ENCODE results near the gene RGS7.
"Not testable (repeated sequence)": the region's sequence is repeated elsewhere in the genome, so short reads cannot be mapped to it uniquely, and the experiment has no call there.

RGS7 gene

DNA sequence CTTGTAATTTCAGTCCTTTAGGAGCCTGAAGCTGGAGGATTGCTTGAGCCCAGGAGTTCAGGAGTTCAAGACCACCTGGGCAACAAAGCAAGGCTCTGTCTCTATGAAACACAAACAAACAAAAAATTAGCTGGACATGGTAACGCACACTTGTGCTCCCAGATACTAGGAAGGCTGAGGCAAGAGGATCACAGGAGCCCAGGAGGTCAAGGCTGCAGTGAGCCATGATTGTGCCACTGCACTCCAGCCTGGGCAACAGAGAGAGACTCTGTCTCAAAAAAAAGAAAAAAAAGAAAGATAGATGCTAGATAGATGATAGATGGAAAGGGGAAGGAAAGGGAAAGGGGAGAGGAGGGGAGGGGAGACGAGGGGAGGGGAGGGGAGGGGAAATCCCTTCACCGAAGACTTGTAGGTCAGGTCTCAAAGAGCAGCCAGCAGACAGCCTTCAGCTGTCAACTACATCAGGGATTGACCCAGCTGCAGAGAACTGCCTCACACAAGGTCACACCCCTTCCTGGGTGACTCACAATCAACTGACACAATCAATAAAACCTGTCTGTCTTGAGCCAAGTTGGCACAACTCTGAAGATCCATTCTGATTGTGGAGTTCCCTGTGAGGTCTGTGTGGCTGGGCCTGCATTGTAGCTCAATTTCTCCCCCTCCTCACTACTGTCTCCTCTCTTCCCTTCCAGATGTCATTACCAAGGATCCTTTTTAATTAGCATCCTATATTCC, 200.6 kb downstream of the RGS7 start:
- Histone ChIP-seq H3K27me3 (ENCODE audit: low read depth) (no peaks in the 10 kb centered on the region), H3K4me3 (no peak overlapping the region), H3K9me3 (no peaks in the 10 kb centered on the region), H3K4me1 (no peaks in the 10 kb centered on the region), H3K36me3 (replicated peaks) (no peaks in the 10 kb centered on the region)
- in situ Hi-C loops (cut with MboI; ENCODE audit: low sequenced_read_pairs), result no loop called here
- DNase-seq (ENCODE audit: low spot score in 2 of 2), result no peak

DNA sequence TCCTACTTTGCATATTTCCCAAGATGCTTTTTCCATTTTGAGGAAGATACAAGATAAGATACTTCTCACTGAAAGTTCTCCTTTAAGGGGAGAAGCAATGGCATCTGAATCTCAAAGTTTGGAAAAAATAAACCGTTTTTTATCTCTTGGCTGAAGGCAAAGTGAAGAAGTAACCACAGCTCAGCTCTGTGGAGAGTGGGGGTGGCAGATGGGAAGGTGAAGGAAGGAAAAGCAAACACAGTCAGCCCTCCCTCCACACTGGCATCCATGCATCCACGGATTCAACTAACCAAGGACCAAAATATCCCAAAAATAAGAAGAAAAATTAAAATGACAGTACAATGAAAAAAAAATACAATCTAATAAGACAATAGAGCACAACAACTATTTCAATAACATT, 211.1 kb downstream of the RGS7 start:
- no peaks in the 10 kb centered on the region for H3K36me3 ChIP-seq (replicated peaks)
- H3K4me3 ChIP-seq, result no peak overlapping the region
- H3K27me3 ChIP-seq (ENCODE audit: low read depth), result no peaks in the 10 kb centered on the region
- no peak for DNase-seq (ENCODE audit: low spot score in 2 of 2)
- no peaks in the 10 kb centered on the region for H3K4me1 ChIP-seq
- in situ Hi-C loops (cut with MboI; ENCODE audit: low sequenced_read_pairs), result no loop called here
- no peaks in the 10 kb centered on the region; the same call in 1 of the 2 replicates for H3K9me3 ChIP-seq

DNA sequence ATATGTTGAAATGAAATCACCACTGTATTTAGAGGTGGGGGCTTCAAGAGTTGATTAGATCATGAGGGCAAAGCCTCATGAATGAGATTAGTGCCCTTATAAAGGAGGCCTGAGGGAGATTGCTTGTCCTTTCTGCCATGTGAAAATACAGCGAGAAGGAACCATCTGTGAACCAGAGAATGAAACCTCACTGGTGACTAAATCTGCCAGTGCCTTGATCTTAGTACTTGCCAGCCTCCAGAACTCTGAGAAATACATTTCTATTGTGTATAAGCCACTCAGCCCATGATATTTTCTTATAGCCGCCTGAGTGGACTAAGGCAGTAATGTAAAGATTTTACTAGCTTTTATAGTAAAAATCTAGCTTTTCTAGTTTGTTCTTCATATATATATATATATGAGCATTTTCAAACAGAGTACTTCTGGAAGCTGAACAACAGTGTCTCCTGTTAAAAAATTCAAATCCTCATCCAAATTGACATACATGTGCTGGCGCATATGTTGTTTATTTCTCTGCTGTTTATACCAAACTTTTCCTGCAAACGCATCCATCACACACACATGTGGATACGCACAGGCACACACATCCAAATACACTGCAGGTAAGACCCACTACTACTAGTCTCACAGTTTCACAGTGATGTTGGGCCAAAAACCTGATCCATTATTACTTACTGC, 213.1 kb downstream of the RGS7 start:
- Histone ChIP-seq H3K36me3 (replicated peaks) (no peaks in the 10 kb centered on the region), H3K27me3 (ENCODE audit: low read depth) (no peaks in the 10 kb centered on the region), H3K4me1 (no peaks in the 10 kb centered on the region), H3K9me3 (no peaks in the 10 kb centered on the region; the same call in 1 of the 2 replicates), H3K4me3 (no peak overlapping the region)
- no peak for DNase-seq (ENCODE audit: low spot score in 2 of 2)
- in situ Hi-C loops (cut with MboI; ENCODE audit: low sequenced_read_pairs), result no loop called here

DNA sequence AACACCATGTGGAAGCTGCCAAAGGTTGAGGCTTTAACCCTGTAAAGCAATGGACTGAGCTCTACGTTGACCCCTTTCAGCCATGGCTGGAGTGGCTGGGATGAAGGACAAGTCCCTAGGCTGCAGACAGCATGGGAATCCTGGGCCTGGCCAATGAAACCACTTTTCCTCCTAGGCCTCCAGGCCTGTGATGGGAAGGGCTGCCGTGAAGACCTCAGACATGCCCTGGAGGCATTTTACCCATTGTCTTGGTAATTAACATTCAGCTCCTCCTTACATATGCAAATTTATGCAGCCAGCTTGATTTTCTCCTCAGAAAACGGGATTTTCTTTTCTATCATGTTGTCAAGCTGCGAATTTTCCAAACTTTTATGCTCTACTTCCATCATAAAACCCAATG, 214.5 kb downstream of the RGS7 start:
- no peaks in the 10 kb centered on the region; the same call in 1 of the 2 replicates for H3K9me3 ChIP-seq
- H3K4me1 ChIP-seq, result no peaks in the 10 kb centered on the region
- no peaks in the 10 kb centered on the region for H3K36me3 ChIP-seq (replicated peaks)
- in situ Hi-C loops (cut with MboI; ENCODE audit: low sequenced_read_pairs), result no loop called here
- H3K4me3 ChIP-seq, result no peak overlapping the region
- DNase-seq (ENCODE audit: low spot score in 2 of 2), result peak in 1 of 2 experiments; percentile 34
- no peaks in the 10 kb centered on the region for H3K27me3 ChIP-seq (ENCODE audit: low read depth)

DNA sequence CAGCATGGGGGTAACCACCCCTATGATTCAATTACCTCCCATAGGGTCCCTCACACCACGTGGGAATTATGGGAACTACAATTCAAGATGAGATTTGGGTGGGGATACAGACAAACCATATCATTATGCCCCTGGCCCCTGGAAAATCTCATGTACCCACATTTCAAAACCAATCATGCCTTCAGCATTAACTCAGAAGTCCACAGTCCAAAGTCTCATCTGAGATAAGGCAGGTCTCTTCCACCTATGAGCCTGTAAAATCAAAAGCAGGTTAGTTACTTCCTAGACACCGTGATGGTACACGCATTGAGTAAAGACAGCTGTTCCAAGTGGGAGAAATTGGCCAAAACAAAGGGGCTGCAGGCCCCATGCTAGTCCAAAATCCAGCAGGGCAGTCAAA, 215.4 kb downstream of the RGS7 start:
- H3K27me3 ChIP-seq (ENCODE audit: low read depth), result not testable (repeated sequence)

DNA sequence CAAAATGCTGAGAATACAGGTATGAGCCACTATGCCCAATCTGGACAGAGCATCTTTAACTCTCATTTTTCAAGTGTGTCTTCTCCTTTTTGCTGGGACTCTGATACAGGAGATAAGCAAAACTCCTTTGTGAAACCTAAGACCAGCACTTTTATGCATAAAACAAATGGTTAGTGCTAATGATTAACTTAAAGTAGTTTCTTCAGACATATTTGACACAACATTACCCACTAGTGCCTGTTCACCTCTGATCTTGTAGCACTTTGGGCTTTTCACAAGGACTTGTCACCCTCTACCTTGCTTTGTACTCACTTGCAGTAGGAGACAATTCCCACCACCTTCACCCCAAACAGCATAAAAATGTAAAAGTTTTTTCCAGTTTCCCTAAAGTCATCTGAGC, 216.3 kb downstream of the RGS7 start:
- H3K4me1 ChIP-seq, result no peaks in the 10 kb centered on the region
- no peak for DNase-seq (ENCODE audit: low spot score in 2 of 2)
- H3K9me3 ChIP-seq, result no peaks in the 10 kb centered on the region; the same call in 1 of the 2 replicates
- H3K4me3 ChIP-seq, result no peak overlapping the region
- no peaks in the 10 kb centered on the region for H3K36me3 ChIP-seq (replicated peaks)
- in situ Hi-C loops (cut with MboI; ENCODE audit: low sequenced_read_pairs), result no loop called here
- H3K27me3 ChIP-seq (ENCODE audit: low read depth), result no peaks in the 10 kb centered on the region

More for the DNA sequence above, 215.4 kb downstream of the RGS7 start:
- H3K36me3 ChIP-seq (replicated peaks); H3K4me1 ChIP-seq; H3K4me3 ChIP-seq; H3K9me3 ChIP-seq; in situ Hi-C loops (cut with MboI; ENCODE audit: low sequenced_read_pairs); DNase-seq (ENCODE audit: low spot score in 2 of 2): not testable (repeated sequence)

DNA sequence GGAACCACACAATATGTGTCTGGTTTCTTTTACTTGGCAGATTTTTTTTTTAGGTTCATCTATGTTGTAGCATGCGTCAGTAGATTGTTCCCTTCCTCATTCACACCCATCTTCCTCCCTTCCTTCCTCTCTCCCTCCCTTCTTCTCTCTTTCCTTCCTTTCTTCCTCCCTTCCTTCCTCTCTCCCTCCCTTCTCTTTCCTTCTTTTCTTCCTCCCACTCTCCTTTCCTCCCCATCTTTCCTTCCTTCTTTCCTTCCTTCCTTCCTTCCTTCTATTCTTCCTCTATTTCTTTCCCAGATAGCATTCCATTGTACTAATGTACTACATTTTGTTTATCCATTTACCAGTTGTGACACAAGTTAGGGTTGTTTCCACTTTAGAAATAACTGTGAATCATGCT, 218.0 kb downstream of the RGS7 start:
- Histone ChIP-seq H3K4me1 (no peaks in the 10 kb centered on the region), H3K9me3 (no peaks in the 10 kb centered on the region; the same call in 1 of the 2 replicates), H3K36me3 (replicated peaks) (no peaks in the 10 kb centered on the region), H3K27me3 (ENCODE audit: low read depth) (no peaks in the 10 kb centered on the region), H3K4me3 (no peak overlapping the region)
- DNase-seq (ENCODE audit: low spot score in 2 of 2), result no peak
- in situ Hi-C loops (cut with MboI; ENCODE audit: low sequenced_read_pairs), result no loop called here

DNA sequence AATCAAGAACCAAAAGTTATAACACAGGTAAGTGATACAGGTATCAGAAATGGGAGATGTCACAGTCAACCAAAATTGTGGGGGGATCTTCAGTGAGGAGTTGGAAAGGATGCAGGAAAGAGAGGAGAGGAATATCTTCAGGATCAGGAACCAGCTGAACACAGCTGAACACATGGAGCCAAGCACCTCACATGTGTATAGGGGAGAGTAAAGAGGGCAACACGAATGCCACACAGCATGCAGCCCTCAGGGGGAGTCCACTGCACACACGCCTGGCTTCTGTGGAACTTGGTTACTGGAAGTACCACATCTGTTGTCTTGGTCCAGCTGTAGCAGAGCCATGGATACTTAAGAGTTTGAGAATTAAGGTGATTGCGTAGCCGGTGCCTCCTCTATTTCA, 218.8 kb downstream of the RGS7 start:
- DNase-seq (ENCODE audit: low spot score in 2 of 2), result no peak
- H3K9me3 ChIP-seq, result no peaks in the 10 kb centered on the region; the same call in 1 of the 2 replicates
- H3K4me3 ChIP-seq, result no peak overlapping the region
- no peaks in the 10 kb centered on the region for H3K4me1 ChIP-seq
- no peaks in the 10 kb centered on the region for H3K36me3 ChIP-seq (replicated peaks)
- in situ Hi-C loops (cut with MboI; ENCODE audit: low sequenced_read_pairs), result no loop called here
- H3K27me3 ChIP-seq (ENCODE audit: low read depth), result no peaks in the 10 kb centered on the region

DNA sequence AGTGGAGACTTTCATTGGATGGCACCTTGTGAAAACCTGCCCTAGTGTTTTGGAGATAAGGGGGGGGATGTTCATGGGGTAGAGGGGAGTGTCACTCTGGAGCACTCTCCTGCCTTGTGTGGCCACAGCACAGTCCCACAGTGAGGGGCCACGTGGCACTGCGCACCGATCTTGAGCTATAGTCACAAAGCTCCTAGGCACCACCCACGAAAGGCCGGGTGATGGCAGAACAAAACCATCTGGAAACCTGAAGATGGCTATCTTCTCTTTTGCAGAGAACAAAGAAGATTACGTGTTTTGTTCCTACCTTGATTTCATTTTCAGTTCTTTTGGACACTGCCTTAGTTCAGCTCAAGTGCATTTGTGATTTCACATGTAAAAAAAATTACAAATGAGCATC, 220.6 kb downstream of the RGS7 start:
- Histone ChIP-seq H3K4me3 (no peak overlapping the region), H3K27me3 (ENCODE audit: low read depth) (no peaks in the 10 kb centered on the region), H3K9me3 (no peaks in the 10 kb centered on the region), H3K4me1 (no peaks in the 10 kb centered on the region), H3K36me3 (replicated peaks) (no peaks in the 10 kb centered on the region)
- in situ Hi-C loops (cut with MboI; ENCODE audit: low sequenced_read_pairs), result no loop called here
- no peak for DNase-seq (ENCODE audit: low spot score in 2 of 2)

DNA sequence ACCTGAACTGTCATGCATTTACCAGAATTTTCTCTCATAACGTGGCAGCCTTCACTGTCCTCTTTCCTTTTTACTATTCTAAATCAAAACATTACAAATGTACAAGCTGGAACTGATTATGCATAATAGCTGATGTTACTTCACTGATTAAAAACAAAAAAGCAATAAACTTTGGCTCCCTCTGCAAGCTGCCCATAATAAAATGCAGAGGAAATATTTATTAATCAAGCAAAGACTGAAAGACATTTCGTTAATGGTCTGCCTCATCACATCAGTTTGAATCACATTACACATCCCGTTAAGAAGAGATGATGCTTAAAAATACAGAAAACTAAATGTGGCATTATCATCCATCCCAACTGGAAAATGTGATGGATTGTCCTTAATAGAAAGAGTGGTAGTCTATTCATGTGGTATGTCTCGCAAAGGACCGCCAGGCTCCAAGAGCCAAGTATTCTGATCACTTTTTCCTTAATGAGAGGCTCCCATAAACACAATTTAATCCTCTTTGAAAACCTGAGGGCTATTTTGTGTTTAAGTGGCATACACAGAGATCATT, 225.3 kb downstream of the RGS7 start:
- no peak for DNase-seq (ENCODE audit: low spot score in 2 of 2)
- H3K36me3 ChIP-seq (replicated peaks), result no peaks in the 10 kb centered on the region
- H3K4me1 ChIP-seq, result no peaks in the 10 kb centered on the region
- in situ Hi-C loops (cut with MboI; ENCODE audit: low sequenced_read_pairs), result no loop called here
- H3K9me3 ChIP-seq, result no peaks in the 10 kb centered on the region
- H3K27me3 ChIP-seq (ENCODE audit: low read depth), result 0 out of 2 replicates have a peak, but pooled peaks cover 4% of the 10 kb centered on the region
- H3K4me3 ChIP-seq, result no peak overlapping the region

DNA sequence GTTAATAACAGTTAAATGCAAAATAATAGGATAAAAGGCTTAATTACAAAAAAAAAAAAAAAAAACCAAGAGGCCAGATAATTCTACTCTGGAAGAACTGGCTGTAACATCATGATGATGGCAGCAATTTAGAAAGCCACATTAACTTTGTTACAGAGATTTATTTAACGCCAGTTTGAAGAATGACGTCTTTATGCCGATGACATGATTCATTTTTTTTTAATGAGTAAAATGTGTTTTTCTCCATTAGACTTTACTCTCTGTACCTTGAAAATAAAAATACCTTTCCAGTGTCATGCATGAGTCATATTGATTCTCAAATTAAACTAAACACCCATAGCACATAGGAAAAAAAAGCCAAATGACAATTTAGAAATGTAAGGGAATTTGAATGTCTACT, 226.1 kb downstream of the RGS7 start:
- in situ Hi-C loops (cut with MboI; ENCODE audit: low sequenced_read_pairs), result no loop called here
- DNase-seq (ENCODE audit: low spot score in 2 of 2), result no peak
- Histone ChIP-seq H3K27me3 (ENCODE audit: low read depth) (0 out of 2 replicates have a peak, but pooled peaks cover 4% of the 10 kb centered on the region), H3K4me1 (no peaks in the 10 kb centered on the region), H3K36me3 (replicated peaks) (no peaks in the 10 kb centered on the region), H3K4me3 (no peak overlapping the region), H3K9me3 (no peaks in the 10 kb centered on the region)

DNA sequence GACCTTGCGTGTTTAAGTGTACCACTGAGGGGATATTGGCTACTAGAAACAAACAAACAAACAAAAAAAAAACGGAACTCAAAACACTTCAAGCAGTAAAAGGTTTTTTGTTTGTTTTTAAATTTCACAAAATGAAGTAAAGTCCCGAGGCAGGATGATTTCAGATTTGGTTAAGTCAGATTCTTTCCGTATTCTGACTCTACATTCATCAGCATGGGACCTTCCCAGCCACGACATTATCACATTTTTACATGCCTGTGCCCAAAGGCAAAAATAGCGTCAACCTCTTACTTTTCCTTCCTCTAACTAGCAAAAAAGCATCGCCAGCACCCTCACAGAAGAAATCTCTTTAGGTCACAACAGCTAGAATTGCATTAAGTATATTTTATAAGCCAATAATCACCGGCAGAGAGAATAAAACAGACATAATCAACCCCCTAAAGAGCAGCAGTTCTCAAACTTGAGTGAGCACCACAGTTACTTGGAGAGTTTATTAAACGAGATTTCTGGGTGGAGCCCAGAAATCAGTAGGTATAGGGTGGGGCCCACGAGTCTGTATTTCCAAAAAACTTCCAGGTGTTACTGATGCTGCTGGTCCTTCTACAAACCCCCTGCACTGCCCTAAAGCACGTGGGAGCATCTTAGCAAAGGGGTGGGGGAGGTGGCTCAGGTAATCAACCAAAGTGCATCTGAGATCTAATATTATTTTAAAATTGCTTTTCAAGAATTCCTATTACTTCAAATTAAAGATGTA, 227.6 kb downstream of the RGS7 start:
- Histone ChIP-seq H3K36me3 (replicated peaks) (no peaks in the 10 kb centered on the region), H3K4me1 (no peaks in the 10 kb centered on the region), H3K27me3 (ENCODE audit: low read depth) (0 out of 2 replicates have a peak, but pooled peaks cover 4% of the 10 kb centered on the region), H3K9me3 (no peaks in the 10 kb centered on the region), H3K4me3 (no peak overlapping the region)
- in situ Hi-C loops (cut with MboI; ENCODE audit: low sequenced_read_pairs), result no loop called here
- no peak for DNase-seq (ENCODE audit: low spot score in 2 of 2)

DNA sequence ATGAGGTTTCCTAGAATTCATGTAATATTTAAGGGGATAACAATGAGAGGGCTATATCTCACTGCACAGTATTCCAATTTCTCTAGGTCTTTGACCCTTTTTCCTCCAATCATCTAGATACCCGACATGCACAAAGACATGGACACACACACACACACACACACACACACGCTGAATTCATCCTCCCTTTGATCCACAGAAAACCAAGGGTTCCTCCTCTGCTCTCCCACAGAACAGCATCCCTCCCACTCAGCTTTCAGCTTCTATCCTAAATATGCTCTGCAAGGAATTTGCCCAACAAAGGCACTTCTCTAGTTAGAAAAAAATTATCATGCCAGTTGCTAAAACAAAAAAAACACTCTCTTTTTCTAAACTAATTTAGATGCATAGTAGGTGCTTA, 231.7 kb downstream of the RGS7 start:
- 0 out of 2 replicates have a peak, but pooled peaks cover 3% of the 10 kb centered on the region for H3K4me1 ChIP-seq
- no peak overlapping the region for H3K4me3 ChIP-seq
- DNase-seq (ENCODE audit: low spot score in 2 of 2), result no peak
- no peaks in the 10 kb centered on the region for H3K9me3 ChIP-seq
- in situ Hi-C loops (cut with MboI; ENCODE audit: low sequenced_read_pairs), result no loop called here
- no peaks in the 10 kb centered on the region for H3K36me3 ChIP-seq (replicated peaks)
- H3K27me3 ChIP-seq (ENCODE audit: low read depth), result peaks cover 4% of the 10 kb centered on the region; the same call in 1 of the 2 replicates
